Raji (cell line): Measurements from ENCODE around the gene ETS1.

Experiments
- POLR2A ChIP-seq: IDR thresholded peaks from 2 replicates; pipeline ENCODE4 v1.6.1; 2011; ENCODE audit warnings: low read depth, low read length, control low read depth; ENCODE audit not compliant: insufficient read depth

Gene ETS1

GRCh38 chr11:128416976-128417375, 170.4 kb downstream of the ETS1 start:
- TF ChIP-seq POLR2A, result no peak

- TF ChIP-seq POLR2A, result no peak
Observed at GRCh38 chr11:128415539-128415938, 171.8 kb downstream of the ETS1 start.

GRCh38 chr11:128412847-128413791, 174.2 kb downstream of the ETS1 start:
- TF ChIP-seq POLR2A, result no peak

GRCh38 chr11:128411812-128412211, 175.5 kb downstream of the ETS1 start:
- no peak for TF ChIP-seq POLR2A

- TF ChIP-seq POLR2A, result no peak
Observed at GRCh38 chr11:128411150-128411549, 176.2 kb downstream of the ETS1 start.

GRCh38 chr11:128409476-128409875, 177.9 kb downstream of the ETS1 start:
- no peak for TF ChIP-seq POLR2A
